Hypothalamus (tissue), 51 donors: ENCODE results near the gene TLE1.

ENCODE experiments used
- DNase-seq, 51 donors: peaks; one replicate each; lab custom pipeline; 2025; lab: John Stamatoyannopoulos, UW

TLE1 gene

DNA sequence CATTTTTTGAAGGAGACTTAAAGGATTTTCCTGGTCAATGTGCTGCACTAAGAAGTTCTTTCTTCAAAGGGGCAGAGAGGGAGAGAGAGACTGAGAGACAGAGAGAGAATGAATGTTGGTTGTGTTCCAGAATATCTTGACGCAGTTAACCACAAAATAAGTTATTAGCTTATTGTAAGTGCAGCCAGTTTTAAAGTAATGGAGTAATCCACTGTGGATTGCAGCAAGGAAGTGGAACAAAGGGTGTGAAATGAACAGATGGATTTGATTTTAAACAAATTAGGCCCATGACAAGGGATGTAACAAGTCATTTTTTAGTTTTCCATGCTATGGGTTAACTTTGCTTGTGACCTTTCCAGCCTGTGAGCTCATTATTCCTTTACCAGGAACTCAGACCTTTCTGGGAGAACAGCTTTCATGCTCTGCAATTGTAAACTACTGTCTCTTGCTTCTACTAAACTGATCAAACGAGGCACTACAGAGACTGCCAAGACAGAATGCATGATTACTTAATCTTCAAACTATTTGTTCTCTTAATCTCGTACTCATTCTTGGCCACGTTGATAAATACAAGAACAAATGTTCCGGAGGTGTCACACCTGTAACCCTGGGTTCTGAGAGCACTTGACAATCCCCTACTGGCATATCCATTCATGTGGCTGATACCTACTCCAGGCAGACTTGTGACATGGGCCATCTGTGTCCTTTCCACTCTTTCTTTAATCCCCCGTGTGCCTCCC lies 131.1 kb downstream of the TLE1 start:
- DNase-seq, result no peak

DNA sequence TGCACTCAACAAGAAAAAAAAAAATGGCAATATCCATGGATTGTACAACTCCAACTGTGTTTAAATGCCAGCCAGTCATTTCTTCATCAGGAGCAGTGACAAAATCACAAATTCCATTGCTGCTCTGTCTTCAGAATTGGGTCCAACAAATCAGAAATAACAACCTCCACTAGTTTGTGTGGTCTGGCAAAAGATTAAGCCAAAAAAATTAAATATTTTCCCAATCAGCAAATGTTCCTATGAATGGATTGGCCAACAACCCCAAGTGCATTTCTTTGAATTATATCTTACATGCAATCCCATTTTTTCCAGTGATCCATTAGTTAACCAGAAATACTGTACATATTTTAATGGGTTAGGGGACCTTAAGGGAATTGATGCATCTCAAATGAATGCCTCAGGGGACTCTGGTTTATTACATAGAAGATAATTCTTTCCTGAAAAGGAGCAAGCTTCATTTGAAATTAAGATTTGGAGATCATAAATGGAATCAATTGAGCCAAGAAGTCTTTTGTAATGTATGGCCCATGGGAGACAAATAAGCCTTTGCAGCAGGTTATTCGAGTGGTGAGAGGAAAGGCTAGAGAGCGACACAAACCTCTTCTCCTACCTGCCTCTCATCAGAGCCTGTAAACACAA lies 131.8 kb downstream of the TLE1 start:
- no peak for DNase-seq

DNA sequence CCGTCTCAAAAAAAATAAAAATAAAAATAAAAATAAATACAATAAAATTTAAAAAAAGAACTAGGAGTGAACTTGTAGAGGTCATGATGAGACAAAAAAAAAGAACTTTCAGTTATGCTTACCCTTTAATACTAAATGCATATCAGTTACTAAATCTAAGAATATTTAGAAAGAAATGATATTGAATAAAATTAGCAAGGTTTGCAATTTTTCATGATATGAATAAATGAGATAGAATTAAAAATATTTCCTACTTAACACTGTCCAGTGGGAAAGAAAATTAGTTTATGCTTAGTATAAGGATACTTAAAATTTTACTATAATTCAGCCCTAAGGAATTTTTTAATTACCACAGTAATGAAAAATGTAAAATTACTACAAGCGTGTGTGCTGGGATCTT lies 132.4 kb downstream of the TLE1 start:
- no peak for DNase-seq

DNA sequence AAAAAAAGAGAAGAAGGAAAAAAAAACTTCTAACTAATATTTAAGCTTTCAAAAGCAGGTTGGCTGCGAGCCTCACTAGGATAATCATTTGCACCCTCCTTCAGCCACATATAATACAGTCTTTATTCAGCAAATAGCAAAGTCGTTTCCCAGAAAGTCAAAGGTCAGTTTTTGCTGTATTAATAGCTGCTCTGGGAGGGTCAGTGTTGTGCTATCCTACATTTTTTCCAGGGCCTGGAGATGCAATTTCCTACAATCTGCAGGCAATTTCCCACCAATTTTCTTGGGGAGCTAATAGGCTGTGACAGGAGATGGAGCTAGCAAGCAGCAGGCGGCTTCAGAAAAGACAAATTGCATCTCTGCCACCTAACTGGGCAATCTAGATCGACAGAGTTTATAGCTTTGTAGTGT lies 136.8 kb downstream of the TLE1 start:
- no peak for DNase-seq

DNA sequence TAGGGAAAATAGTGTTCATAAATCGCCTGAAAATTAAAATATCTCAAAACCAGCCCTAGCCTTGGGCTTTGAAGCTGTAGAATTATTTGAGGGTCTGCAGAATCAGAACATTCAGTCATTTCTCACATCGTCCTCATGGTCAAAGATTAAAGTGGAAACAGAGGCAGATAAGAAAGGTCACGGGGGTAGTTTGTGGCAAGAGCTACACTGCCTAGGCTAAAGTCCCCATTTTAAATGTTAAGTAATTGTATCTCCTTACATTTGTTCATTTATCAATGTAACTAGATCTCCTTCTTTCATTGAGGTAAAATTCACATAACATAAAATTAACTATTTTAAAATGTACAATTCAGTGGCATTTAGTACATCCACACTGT lies 139.2 kb downstream of the TLE1 start:
- DNase-seq, result no peak

DNA sequence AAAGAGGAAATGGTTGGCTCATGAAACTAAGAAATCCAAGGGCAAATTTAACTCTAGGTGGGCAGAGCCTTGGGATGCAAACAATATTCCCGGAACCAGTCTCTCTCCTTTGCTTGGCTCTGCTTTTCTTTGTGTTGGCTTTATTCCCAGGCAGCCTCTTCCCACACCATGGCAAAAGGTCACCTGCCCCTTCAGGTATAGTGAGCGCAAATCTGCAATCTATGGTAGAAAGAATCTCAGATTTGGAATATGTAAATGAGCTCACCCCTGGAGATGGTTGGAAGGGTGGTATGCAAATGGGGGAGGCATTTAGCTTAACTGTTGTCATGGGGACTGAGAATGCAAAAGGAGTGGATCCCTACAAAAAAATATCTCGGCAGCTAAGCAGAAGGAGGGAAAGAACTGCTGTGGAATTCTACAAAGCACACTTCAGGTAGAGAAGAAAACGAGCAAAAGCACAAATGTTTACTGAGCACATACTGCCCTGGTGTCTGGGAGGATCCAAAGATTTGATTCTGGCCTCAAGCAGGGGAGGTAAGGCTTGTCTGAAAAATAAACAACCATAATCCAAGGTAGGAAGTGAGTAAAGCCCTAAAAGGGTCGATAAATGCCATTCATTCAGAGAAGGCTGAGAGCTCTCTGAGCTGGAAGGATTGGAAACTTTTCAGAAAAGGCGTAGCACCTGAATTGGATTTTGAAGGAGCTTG lies 139.7 kb downstream of the TLE1 start:
- DNase-seq, result no peak

DNA sequence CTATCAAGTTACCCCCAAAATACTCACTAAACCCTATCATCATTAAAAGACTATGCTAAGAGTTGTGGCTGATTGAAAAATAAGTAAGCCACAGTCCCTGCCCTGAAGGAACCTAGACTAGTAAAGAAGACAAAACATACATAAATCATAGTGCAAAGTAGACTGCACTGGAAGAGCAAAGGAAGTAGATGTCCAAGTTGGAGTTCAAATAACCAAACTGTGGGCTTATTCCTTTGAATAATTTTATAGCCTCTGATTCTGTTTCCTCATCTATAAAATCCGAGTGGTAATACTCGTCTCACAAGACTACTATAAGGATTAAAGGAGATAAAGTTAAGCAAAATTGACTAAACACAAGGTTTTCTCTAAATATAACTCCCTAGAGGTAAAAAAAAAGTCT lies 140.4 kb downstream of the TLE1 start:
- DNase-seq, result no peak

DNA sequence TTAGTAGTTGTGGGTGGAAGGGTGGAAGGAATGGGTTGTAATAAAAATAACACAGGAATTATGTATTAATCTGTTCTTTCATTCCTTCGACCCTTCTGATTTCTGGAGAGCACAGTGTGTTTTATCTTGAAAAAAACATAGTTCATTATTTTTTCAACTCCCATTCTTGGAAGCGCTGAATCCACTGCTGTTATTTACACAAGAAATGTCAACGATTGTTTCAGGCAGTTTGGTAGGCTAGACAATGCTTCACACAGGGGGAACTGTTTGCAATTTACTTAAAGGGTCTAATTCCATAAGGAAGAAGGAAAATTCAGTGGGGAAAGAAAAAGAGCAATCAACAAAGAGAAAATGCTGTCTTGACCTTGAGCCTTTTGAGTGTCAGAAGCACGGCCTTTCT lies 142.9 kb downstream of the TLE1 start:
- DNase-seq, result no peak

DNA sequence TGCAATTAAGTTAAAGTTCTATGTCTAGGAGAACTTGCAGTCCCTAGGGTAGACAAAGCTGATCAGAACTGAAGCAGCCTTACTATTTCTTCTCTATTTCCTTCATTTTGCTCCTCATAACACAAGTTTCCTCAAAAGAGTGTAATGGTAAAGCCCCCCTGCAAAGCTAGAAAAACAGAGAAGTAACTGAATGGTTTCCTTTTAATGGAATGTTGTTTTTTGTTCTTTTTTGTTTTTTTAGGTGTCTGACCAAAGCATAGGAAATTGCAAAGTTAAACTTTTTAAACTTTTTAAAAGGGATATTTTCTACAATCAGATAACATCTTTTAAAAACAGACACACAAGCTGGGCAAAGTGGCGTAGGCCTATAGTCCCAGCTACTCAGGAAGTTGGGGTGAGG lies 145.7 kb downstream of the TLE1 start:
- DNase-seq, result no peak

DNA sequence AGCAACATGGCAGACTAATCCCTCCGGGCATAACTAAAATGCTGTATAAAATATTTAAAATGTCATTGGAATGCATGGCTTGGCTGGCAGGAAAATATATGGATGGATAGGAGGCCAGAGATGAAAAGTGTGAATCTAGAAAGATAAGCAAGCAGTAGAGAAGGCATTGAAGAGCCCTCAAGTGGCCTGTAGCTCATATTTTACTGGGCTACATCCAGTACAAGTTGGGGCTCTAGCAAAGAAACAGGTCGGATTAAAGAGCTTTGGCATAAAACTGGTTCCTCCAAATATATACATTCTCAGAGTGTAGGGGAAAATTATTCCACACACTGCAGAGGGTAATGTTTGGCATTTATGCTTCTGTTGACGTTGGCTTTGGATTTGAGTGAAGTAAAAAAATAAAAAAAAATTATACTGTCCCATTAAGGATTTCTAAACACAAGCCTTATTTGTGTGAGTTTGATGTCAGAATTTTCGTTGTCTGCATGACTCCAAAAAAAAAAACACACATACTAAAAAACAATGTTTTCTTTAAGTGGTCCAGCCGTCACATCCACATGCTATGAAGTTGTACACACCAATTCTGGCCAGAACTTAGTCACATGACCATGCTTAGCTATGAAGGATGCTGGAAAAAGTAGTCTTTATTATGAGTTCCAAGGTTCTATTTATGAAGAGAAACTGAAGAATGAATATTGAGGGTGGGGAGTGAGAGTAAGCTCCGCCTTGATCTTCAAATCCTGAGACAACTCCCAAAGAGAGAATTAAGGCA lies 147.0 kb downstream of the TLE1 start:
- no peak for DNase-seq

DNA sequence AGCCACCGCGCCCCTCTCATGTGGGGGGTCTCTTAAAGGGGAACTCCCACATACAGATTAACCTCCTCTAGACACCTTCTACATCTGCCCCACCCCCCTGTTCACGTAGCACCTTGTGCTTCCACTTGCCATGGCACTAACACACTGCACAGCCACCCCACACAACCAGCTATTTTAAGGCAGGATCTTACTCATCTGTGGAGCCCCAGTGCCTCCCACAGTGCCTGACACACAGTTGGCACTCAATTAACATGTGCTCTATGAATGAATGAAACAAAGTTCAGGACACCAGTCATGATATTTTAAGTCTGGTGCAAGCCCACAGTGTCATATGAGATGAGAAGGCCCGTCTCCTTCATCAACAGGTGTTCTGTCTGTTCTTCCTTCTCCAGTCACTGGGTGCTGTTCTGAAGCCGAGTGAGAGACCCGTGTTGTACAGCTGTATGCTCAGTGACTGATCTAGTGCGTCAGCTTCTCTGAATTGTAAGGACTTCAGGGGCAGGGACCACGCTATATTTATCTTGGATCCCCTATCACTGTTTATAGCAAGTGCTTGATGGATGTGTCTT lies 149.1 kb downstream of the TLE1 start:
- no peak for DNase-seq

DNA sequence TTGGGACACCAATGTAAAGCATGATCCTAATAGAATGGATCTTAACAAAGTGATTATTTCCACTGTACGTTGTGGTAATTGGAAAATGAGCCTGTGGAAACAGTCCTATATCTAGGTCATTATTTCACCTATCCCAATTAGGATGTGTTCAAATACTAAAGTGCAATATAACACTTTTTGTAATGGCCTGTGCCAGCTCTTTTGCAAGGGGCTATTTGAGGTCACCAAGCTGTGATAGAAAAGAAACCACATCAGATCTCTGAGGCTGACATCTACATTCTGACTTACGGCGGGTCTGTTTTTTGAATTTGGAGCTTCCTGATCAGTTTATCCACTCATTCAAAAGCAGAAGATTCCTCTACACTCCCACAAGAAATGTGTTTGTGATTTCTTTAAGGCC lies 150.0 kb downstream of the TLE1 start:
- DNase-seq, result no peak

DNA sequence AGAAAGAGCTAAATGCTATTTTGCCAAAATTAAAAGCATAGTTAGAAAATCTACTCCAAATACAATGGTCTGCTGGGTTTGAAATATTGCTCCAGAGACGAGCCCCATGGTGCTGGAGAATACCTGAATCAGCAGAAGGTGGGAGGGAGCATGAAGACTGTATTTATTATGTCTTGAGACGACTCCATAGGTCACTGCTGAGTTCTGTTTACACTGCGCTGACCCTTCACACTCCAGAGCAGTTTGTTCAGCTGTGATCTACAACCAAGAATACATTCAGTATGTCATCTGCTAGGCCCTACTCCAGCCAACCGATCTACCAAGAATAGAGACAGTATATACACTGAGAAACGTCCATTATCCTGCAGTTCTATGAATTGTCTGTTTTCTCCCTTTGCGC lies 150.5 kb downstream of the TLE1 start:
- DNase-seq, result no peak

DNA sequence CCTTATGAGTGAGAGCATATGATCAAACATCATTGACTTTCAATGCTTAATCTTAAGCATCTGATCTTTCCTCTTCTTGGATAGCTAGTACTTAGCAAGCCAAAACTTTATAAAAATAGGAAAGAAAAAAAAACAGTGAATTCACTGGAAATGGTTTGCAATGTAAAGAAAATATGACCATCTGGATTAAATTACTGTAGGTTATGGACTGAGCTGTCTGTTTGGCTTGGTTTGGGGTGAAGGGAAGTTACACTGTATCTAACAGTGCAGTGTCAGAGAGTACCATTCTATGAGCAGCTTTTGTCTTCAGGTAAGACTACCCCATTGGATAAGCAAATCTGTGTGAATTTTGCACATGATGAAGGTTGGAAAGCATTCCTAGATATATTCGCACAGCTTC lies 151.4 kb downstream of the TLE1 start:
- DNase-seq, result no peak

DNA sequence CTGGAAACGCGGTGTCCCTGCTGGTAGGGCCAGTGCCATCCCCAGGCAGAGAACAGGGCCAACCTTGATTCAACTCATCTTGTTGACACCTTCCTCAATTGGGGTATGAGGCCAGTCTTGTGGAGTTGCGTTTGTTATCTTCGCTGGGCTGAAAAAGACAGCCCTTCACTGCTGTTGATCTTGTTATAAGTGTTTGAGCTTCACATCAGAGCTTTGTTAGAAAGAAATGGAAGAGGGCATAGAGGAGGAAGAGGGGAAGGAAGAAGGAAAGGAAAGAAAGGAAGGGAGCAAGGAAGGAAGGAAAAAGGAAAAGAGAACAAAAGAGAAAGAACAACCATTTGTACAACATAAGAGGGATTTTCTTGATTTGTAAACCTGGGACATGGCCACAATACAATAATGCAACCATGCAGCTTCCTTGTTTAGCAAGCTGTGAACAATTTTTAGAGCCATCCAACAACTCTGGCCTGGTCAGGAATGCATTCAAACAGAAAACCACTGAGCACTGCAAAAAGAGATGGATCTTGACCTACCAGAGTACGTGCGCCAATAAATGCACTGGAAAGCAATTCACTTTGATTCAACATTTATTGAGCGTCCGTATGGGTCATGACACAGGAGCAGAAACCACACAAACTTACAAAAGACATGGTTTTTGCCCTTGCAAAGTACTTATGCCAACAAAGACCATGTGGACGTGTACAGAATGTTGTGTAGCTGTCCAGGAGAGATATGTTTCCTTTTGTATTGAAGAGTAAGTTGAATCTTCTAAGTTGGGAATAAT lies 152.9 kb downstream of the TLE1 start:
- DNase-seq, result no peak

DNA sequence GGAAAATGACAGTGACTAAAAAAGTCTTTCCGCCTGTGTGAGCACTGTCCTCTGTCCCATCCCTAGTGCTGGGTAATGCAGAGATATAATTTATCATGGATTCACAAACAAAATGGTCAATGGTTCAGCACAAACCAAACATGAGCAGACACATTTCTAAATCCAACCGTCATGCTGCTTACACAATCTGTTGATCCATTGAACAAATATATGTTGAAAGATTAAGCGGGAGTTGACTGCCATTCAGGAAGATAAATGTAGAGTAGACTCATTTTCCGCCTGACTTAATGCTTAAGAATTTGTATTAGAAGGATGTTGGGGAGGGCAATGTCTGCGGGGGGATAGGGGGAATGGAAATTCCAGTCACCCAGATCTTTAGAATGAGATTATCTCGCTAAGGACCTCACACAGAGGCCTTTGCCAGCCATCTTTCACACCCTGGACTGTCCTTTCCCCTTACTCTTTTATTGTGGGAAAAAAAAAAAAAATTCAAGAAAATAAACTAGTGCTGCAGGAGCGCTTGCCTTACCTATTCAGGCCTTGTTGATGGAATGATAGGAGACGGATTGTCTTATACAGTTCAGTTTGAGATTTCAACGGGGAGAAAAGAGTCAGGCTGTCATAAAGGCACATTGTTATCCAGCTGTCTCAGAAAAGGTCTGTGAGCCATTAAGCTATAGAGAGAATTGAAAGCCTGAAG lies 153.7 kb downstream of the TLE1 start:
- DNase-seq, result no peak

DNA sequence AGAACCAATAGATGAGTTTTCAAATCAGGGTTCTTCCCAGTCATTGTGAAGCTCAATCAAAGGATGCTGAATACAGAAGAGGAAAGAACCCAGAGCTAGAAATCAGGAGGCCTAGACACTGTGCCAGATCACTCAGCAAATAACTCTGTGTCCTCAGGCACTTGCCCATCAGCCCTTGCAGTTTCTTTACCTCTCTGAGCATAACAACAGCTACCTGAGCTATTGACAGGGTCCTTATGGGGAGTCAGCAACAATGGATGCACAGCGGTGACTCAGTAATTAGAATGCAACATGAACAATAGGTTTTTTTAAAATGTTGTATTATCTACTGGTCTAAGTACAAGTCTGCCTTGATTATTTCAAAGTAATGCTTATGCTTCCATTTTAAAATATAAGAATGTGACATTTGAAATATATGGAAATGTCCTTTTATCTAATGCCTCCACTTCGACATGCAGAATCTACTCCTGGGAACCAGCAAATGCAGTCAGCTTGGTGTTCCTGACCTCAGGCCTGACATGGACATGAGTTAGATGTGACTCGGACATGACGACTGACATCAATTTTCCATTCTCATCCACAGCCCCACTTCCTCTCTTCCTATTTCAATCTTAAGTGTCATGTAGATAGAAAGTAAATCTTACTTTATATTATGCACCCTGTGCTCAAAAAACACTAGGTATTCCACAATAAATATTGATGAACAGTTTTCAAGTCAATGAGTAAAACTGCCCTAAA lies 155.0 kb downstream of the TLE1 start:
- no peak for DNase-seq
